Right lobe of liver (tissue), 4 donors: ENCODE data around the gene AHNAK.

ENCODE experiments used
- POLR2A ChIP-seq: fragments of 450-650 bp; IDR thresholded peaks from one replicate; pipeline ENCODE4 v1.6.1; 2017; ENCODE audit warnings: antibody characterized with exemption, mild to moderate bottlenecking
- TF ChIP-seq, protein P1 (sequence below), 4 donors: fragments of 200-600 bp in 3 of 4; fragments of 450-650 bp in 1 of 4; IDR thresholded peaks; one replicate each; pipeline versions ENCODE4 v1.5.1 to v1.8.0; 2016 to 2022; ENCODE audit warnings: antibody characterized with exemption in 4 of 4, mild to moderate bottlenecking in 2 of 4
- donor health status: DM: no; HTN: no; CAD: no.
- donor health status: DM: no; HTN: no; CAD: no.
- donor health status: DM: no; HTN: yes; CAD: no.

DNA sequence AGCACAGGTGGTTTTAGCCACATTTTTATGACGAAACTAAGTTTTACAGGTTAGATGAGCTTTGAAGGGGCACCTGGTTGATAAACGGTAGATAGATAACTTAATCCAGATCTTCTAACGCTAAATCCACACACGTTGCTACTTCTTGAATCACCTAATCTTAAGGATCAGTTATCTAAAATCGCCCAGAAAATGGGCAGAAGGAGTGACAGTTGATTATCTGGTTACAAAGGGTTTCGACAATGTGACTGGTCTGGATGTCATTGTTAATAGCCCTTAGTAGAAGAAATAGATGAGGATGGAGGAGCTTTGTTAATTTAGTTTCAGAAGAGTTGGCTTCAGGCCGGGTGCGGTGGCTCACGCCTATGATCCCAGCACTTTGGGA lies 84.1 kb downstream of the AHNAK start:
- TF ChIP-seq POLR2A: no peak
- TF ChIP-seq, protein P1, sequence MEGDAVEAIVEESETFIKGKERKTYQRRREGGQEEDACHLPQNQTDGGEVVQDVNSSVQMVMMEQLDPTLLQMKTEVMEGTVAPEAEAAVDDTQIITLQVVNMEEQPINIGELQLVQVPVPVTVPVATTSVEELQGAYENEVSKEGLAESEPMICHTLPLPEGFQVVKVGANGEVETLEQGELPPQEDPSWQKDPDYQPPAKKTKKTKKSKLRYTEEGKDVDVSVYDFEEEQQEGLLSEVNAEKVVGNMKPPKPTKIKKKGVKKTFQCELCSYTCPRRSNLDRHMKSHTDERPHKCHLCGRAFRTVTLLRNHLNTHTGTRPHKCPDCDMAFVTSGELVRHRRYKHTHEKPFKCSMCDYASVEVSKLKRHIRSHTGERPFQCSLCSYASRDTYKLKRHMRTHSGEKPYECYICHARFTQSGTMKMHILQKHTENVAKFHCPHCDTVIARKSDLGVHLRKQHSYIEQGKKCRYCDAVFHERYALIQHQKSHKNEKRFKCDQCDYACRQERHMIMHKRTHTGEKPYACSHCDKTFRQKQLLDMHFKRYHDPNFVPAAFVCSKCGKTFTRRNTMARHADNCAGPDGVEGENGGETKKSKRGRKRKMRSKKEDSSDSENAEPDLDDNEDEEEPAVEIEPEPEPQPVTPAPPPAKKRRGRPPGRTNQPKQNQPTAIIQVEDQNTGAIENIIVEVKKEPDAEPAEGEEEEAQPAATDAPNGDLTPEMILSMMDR (IDR thresholded peaks at IDR 0.05): no peak
